Caco-2 (cell line): ENCODE measurements around the gene MAP3K6. TPM values are rescaled to one million over a fixed set of nuclear protein-coding genes. Genes with fewer than 3 reads are reported as not detected.
A peak's percentile ranks its signal among the peaks of the same experiment; 100 is the strongest.

Source experiments
- BruUV-seq: library from RNA; stranded (reverse); fragments of 400-500 nt; replicated peaks from 2 replicates; lab custom pipeline; 2021; lab: Mats Ljungman, UMichigan
- CTCF ChIA-PET: fragments of 300-600 bp; sonication (Branson Sonifier 250); formaldehyde crosslinking; loops from one replicate; lab custom pipeline; 2022; ENCODE audit warnings: antibody characterized with exemption; lab: Charles Lee
- POLR2A ChIA-PET: fragments of 300-600 bp; sonication (Branson Sonifier 250); formaldehyde crosslinking; loops from one replicate; lab custom pipeline; 2022; ENCODE audit warnings: antibody characterized with exemption; lab: Charles Lee
- DNase-seq, 2 experiments: peaks; one replicate each; pipeline versions ENCODE4 v3.0.0 to v3.0.0-alpha.2; 2020 to 2022
- H3K27me3 ChIP-seq: replicated peaks from 2 replicates; pipeline ENCODE4 v1.6.0; 2011; ENCODE audit warnings: low read length; ENCODE audit not compliant: control insufficient read depth, insufficient read depth
- H3K36me3 ChIP-seq: 2 replicates; pipeline ENCODE4 v1.5.1; 2011; ENCODE audit warnings: low read length; ENCODE audit not compliant: control insufficient read depth, insufficient read depth
- H3K4me1 ChIP-seq: fragments of 250-450 bp; sonication (Bioruptor Pico); 2 replicates; pipeline ENCODE4 v1.5.1; 2020; ENCODE audit warnings: mild to moderate bottlenecking
- H3K4me3 ChIP-seq: 2 replicates; pipeline ENCODE4 v1.5.1; 2011; ENCODE audit warnings: low read depth, mild to moderate bottlenecking, control low read depth, low read length
- H3K9me3 ChIP-seq: fragments of 250-450 bp; sonication (Bioruptor Pico); 2 replicates; pipeline ENCODE4 v1.5.1; 2020; ENCODE audit warnings: mild to moderate bottlenecking, moderate library complexity
- H3K27ac Mint-ChIP-seq: one replicate; pipeline ENCODE4 v1.8.0; 2022; ENCODE audit warnings: mixed read lengths; ENCODE audit not compliant: unreplicated experiment
- H3K27me3 Mint-ChIP-seq: one replicate; pipeline ENCODE4 v1.8.0; 2022; ENCODE audit warnings: mixed read lengths; ENCODE audit not compliant: insufficient read depth, unreplicated experiment
- H3K36me3 Mint-ChIP-seq: one replicate; pipeline ENCODE4 v1.8.0; 2022; ENCODE audit warnings: mild to moderate bottlenecking, mixed read lengths; ENCODE audit not compliant: insufficient read depth, unreplicated experiment
- H3K4me1 Mint-ChIP-seq: one replicate; pipeline ENCODE4 v1.8.0; 2022; ENCODE audit warnings: low read depth, mixed read lengths; ENCODE audit not compliant: unreplicated experiment
- H3K4me3 Mint-ChIP-seq: one replicate; pipeline ENCODE4 v1.8.0; 2022; ENCODE audit warnings: mild to moderate bottlenecking, moderate library complexity, mixed read lengths; ENCODE audit not compliant: unreplicated experiment
- H3K9me3 Mint-ChIP-seq: one replicate; pipeline ENCODE4 v1.8.0; 2022; ENCODE audit warnings: mixed read lengths; ENCODE audit not compliant: unreplicated experiment
- CTCF ChIP-seq, 2 experiments: fragments of 200-600 bp in 1 of 2; IDR thresholded peaks; 1 replicate in 1 of 2; 2 replicates in 1 of 2; pipeline versions ENCODE4 v1.5.1 to v1.8.0; 2011 to 2022; ENCODE audit warnings: antibody characterized with exemption in 1 of 2, control low read depth in 1 of 2, inconsistent platforms in 1 of 2, low read depth in 1 of 2, low read length in 1 of 2, mild to moderate bottlenecking in 1 of 2, moderate library complexity in 1 of 2; ENCODE audit not compliant: insufficient read depth in 1 of 2, severe bottlenecking in 1 of 2, unreplicated experiment in 1 of 2
- intact Hi-C: fragments of 100-400 bp; cut with micrococcal nuclease; formaldehyde crosslinking; loops from one replicate; pipeline ENCODE4 v1.10.0; 2022; ENCODE audit not compliant: unreplicated experiment
- total RNA-seq: library from RNA; stranded (reverse); gene quantifications from 2 replicates; pipeline ENCODE4 v1.2.3, GENCODE V29; 2022

Gene MAP3K6
- total RNA-seq, 1 experiment from 2014 or later, result 11.7 TPM

- DNase-seq, result no peak
- Mint-ChIP-seq H3K36me3 (peaks cover 40% of the 10 kb centered on the region), H3K4me3 (no peak overlapping the region), H3K27ac (peak overlapping the region; percentile 86), H3K4me1 (peaks cover 22% of the 10 kb centered on the region), H3K27me3 (no peaks in the 10 kb centered on the region), H3K9me3 (no peaks in the 10 kb centered on the region)
- Histone ChIP-seq H3K4me3 (no peak overlapping the region), H3K27me3 (no peaks in the 10 kb centered on the region), H3K9me3 (no peaks in the 10 kb centered on the region), H3K36me3 (peaks cover 1% of the 10 kb centered on the region; the same call in 1 of the 2 replicates), H3K4me1 (peaks cover 21% of the 10 kb centered on the region)
- ChIA-PET POLR2A (no interaction called here), CTCF (no interaction called here)
- TF ChIP-seq CTCF (IDR thresholded peaks at IDR 0.05; ENCODE audit: insufficient read depth in 1 of 2, low read depth in 1 of 2, low read length in 1 of 2, severe bottlenecking in 1 of 2, unreplicated experiment in 1 of 2), result no peak
- BruUV-seq, result no TSS peak
- intact Hi-C loops, result no loop called here
These were observed 28.0 kb downstream of the MAP3K6 start for GRCh38 chr1:27338751-27339150.

GRCh38 chr1:27336756-27337155, 30.0 kb downstream of the MAP3K6 start:
- Histone ChIP-seq H3K27me3 (no peaks in the 10 kb centered on the region), H3K4me3 (no peak overlapping the region), H3K9me3 (no peaks in the 10 kb centered on the region), H3K4me1 (peaks cover 10% of the 10 kb centered on the region; the same call in 1 of the 2 replicates), H3K36me3 (peaks cover 1% of the 10 kb centered on the region; the same call in 1 of the 2 replicates)
- CTCF ChIA-PET, result no interaction called here
- no peaks in the 10 kb centered on the region for H3K9me3 Mint-ChIP-seq
- no TSS peak for BruUV-seq
- no peak for DNase-seq
- H3K4me1 Mint-ChIP-seq, result peaks cover 12% of the 10 kb centered on the region
- no peak overlapping the region for H3K27ac Mint-ChIP-seq
- TF ChIP-seq CTCF (IDR thresholded peaks at IDR 0.05; ENCODE audit: insufficient read depth in 1 of 2, low read depth in 1 of 2, low read length in 1 of 2, severe bottlenecking in 1 of 2, unreplicated experiment in 1 of 2), result no peak
- no peak overlapping the region for H3K4me3 Mint-ChIP-seq
- no peaks in the 10 kb centered on the region for H3K27me3 Mint-ChIP-seq
- intact Hi-C loops, result no loop called here
- POLR2A ChIA-PET, result no interaction called here
- H3K36me3 Mint-ChIP-seq, result peaks cover 47% of the 10 kb centered on the region

GRCh38 chr1:27335506-27336422, 31.0 kb downstream of the MAP3K6 start:
- ChIA-PET POLR2A (no interaction called here), CTCF (no interaction called here)
- no TSS peak for BruUV-seq
- Histone ChIP-seq H3K4me3 (no peak overlapping the region), H3K9me3 (no peaks in the 10 kb centered on the region), H3K36me3 (peaks cover 1% of the 10 kb centered on the region; the same call in 1 of the 2 replicates), H3K4me1 (0 out of 2 replicates have a peak, but pooled peaks cover 2% of the 10 kb centered on the region), H3K27me3 (no peaks in the 10 kb centered on the region)
- H3K27ac Mint-ChIP-seq, result no peak overlapping the region
- DNase-seq, result no peak
- H3K4me1 Mint-ChIP-seq, result peaks cover 12% of the 10 kb centered on the region
- H3K4me3 Mint-ChIP-seq, result no peak overlapping the region
- no peaks in the 10 kb centered on the region for H3K9me3 Mint-ChIP-seq
- peaks cover 46% of the 10 kb centered on the region for H3K36me3 Mint-ChIP-seq
- intact Hi-C loops, result no loop called here
- H3K27me3 Mint-ChIP-seq, result no peaks in the 10 kb centered on the region
- no peak for TF ChIP-seq CTCF (IDR thresholded peaks at IDR 0.05; ENCODE audit: insufficient read depth in 1 of 2, low read depth in 1 of 2, low read length in 1 of 2, severe bottlenecking in 1 of 2, unreplicated experiment in 1 of 2)
